ENCODE results near the gene IRF4.

DNA sequence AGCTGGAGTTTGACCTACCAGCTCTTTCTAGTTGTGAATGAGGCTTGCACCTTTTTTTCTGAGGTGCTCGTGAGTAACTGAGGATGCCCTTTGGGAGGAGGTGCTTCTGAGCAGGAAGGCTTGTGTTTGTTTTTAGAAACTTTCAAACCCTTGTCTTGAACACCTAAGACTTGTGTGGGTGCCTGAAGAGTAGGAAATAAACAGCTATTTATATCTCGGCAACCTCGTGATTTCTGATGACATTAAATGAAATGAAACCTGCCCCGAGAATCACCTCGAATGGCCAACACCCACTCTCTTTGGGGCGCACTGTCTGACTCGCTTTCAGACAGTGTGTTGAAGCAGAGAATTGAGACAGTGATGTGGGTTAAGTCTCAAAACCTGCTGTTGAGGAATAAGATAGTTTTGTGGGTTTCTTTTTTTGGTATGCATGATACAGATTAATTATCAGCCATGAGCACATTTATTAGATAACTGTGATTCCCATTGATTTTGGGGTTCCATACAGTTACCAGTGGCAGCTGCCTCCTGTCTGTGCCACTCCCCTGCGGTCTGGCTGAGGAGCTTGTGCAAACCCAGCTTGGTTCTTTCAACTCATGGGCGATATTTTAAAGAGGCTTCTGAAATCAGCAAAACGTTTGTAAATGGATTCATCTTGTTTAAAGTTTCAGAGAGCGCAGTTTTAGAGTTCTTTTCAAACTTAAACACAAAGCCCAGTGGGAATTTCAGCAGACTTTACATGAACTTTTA, 8.4 kb downstream of the IRF4 start:
- TF ChIP-seq, protein P1, sequence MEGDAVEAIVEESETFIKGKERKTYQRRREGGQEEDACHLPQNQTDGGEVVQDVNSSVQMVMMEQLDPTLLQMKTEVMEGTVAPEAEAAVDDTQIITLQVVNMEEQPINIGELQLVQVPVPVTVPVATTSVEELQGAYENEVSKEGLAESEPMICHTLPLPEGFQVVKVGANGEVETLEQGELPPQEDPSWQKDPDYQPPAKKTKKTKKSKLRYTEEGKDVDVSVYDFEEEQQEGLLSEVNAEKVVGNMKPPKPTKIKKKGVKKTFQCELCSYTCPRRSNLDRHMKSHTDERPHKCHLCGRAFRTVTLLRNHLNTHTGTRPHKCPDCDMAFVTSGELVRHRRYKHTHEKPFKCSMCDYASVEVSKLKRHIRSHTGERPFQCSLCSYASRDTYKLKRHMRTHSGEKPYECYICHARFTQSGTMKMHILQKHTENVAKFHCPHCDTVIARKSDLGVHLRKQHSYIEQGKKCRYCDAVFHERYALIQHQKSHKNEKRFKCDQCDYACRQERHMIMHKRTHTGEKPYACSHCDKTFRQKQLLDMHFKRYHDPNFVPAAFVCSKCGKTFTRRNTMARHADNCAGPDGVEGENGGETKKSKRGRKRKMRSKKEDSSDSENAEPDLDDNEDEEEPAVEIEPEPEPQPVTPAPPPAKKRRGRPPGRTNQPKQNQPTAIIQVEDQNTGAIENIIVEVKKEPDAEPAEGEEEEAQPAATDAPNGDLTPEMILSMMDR (IDR thresholded peaks at IDR 0.05 in 4 of 5, conservative IDR thresholded peaks at IDR 0.05 in 1 of 5): no peak
- no peak for TF ChIP-seq POLR2A (IDR thresholded peaks at IDR 0.05)

Measured in gastrocnemius medialis (tissue), 4 donors.